Esophagus mucosa (tissue), 1 donor: ENCODE data around the gene PEX19. TPM values are rescaled to one million over a fixed set of nuclear protein-coding genes. Genes with fewer than 3 reads are reported as not detected.

ENCODE experiments used
- ATAC-seq: fragments of 200-7000 bp; cut with Tn5 transposase; one replicate; pipeline ENCODE4 v1.9.1; 2020
- total RNA-seq: library from RNA; stranded (reverse); gene quantifications from one replicate; pipeline ENCODE4 v1.2.4, GENCODE V29; 2023
- donor health status: DM: yes; HTN: yes; CAD: no.

The PEX19 gene
- total RNA-seq, 1 donor from 2014 or later: 38.8 TPM

DNA sequence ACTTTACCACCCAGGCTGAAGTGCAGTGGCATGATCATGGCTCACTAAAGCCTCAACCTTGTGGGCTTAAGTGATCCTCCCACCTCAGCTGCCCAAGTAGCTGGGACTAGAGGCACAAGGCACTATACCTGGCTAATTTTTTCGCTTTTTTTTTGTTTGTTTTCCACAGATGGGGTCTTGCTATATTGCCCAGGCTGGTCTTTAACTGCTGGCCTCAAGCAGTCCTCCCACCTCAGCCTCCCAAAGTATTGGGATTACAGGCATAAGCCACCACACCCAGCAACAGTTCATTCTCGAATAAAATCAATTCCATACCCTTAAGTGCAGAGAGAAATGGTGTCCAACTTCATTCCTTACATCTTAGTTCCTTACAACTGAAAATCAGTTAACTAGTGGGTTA is 47.4 kb downstream of the PEX19 start:
- no peak for ATAC-seq

DNA sequence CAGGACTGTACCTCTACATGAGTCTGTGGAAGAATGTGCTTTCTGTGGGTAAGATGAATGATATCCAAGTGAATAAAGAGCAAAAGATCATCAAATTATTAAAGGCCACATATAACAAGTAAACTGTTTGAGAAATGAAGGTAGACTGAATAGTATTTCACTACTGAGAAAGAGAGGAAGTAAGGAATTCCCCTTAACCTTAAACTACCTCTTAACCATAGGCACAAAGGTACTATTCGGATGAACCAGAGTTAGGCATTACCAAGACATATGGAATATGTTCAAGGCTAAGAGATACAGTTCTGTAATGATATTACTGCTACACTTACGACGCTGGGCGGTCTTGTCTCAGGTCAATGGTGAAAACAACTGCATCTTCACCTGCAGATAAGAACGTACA is 48.1 kb downstream of the PEX19 start:
- ATAC-seq: no peak

- ATAC-seq: no peak
Measured at GRCh38 chr1:160232911-160233310, 52.0 kb downstream of the PEX19 start.

DNA sequence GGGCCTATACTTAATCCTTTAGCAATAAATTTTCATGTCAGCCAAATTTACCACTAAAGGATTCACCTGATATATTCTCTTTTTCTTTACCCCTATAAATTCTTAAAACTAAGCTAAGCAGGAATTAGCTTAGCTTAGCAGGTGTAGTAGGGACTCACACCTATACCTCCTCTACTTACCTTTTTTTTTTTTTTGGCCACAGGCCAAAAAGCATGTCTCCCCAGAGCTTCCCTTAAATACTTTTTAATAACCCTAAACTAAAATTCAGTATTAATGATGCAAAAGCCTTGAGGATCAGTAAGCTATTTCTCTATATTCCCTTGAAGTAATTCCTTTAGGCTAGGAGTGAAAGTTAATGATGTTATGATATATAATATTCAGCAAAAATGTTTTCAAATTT is 56.5 kb downstream of the PEX19 start:
- ATAC-seq: no peak

DNA sequence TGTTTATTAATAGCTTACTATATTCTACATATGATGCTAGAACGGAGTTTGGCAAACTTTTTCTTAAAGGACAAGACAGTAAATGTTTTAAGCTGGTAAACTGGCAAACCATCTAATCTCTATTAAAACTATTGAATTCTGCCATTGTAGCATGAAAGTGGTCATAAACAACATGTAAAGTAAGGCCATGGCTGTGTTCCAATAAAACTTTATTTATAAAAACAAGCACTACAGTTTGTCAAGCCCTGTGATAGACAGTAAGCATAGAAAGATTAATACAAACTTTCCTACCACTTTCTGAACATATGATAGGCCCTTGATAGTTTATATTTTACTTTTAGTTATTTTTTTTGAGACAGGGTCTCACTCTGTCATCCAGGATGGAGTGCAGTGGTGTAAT is 57.4 kb downstream of the PEX19 start:
- no peak for ATAC-seq

DNA sequence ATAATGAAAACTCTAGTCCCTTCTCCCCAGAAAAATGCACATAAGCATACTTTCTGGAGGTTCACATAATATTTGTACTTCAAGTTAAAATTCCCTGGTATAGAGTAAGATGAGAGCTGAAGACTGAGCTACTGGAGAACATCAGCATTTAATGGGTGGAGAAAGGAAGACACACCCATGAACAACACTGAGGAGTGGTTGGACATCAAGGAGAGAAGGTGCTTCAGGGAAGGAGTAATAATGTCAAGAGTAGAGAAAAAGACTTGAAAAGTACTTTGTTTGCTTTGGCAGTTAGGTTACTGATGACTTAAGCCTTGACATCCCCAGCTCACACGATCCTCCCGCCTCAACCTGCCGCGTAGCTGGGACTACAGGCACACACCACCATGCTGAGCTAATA is 57.9 kb downstream of the PEX19 start:
- ATAC-seq: peak; percentile 46

Other genes starting within 250 kb of the PEX19 start
- gene KCNJ10, start 215.0 kb downstream of the PEX19 start, total RNA-seq: not detected
- not detected for gene KCNJ9, start 203.6 kb downstream of the PEX19 start, total RNA-seq
- gene IGSF8, start 186.5 kb downstream of the PEX19 start, total RNA-seq: 13.7 TPM
- 0.80 TPM for gene ATP1A2, start 169.4 kb downstream of the PEX19 start, total RNA-seq
- gene ATP1A4, start 133.5 kb downstream of the PEX19 start, total RNA-seq: not detected
- gene CASQ1, start 94.6 kb downstream of the PEX19 start, total RNA-seq: 0.28 TPM
- gene PEA15, start 79.7 kb downstream of the PEX19 start, total RNA-seq: 107 TPM
- 46.8 TPM for gene DCAF8, start 22.6 kb downstream of the PEX19 start, total RNA-seq
- 93.9 TPM for gene COPA, start 58.1 kb upstream of the PEX19 start, total RNA-seq
- gene NCSTN, start 58.2 kb upstream of the PEX19 start, total RNA-seq: 60.1 TPM
- gene NHLH1, start 81.9 kb upstream of the PEX19 start, total RNA-seq: 0.08 TPM
- gene VANGL2, start 115.4 kb upstream of the PEX19 start, total RNA-seq: 12.3 TPM
- 0.28 TPM for gene SLAMF6, start 238.1 kb upstream of the PEX19 start, total RNA-seq